Measurements from ENCODE around the gene TBCD.

Gene TBCD

DNA sequence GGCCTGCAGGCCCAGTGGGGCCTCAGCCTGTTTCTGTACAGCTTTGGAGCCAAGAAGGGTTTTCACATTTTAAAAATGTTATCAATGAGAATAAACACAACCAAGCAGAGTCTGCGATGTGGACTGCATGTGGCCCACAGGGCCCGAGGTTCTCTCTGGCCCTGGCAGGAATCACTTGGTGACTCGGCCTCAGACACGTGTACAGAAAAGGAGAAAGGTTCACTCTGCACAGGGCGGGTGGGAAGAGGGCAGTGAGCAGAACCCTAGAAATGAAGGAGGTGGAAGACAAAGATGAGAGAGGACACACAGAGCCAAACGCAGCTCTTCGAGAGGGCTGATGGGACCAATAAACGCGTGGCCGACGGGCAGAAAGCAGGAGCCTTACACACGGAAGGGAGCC is 99.5 kb downstream of the TBCD start:
- no peak overlapping the region for H3K4me3 ChIP-seq
- TF ChIP-seq, protein P1, sequence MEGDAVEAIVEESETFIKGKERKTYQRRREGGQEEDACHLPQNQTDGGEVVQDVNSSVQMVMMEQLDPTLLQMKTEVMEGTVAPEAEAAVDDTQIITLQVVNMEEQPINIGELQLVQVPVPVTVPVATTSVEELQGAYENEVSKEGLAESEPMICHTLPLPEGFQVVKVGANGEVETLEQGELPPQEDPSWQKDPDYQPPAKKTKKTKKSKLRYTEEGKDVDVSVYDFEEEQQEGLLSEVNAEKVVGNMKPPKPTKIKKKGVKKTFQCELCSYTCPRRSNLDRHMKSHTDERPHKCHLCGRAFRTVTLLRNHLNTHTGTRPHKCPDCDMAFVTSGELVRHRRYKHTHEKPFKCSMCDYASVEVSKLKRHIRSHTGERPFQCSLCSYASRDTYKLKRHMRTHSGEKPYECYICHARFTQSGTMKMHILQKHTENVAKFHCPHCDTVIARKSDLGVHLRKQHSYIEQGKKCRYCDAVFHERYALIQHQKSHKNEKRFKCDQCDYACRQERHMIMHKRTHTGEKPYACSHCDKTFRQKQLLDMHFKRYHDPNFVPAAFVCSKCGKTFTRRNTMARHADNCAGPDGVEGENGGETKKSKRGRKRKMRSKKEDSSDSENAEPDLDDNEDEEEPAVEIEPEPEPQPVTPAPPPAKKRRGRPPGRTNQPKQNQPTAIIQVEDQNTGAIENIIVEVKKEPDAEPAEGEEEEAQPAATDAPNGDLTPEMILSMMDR (IDR thresholded peaks at IDR 0.05) = no peak
- no peak for DNase-seq (ENCODE audit: low spot score)
- H3K27ac ChIP-seq = no peak overlapping the region

GRCh38 chr17:82854226-82854625 is 102.4 kb downstream of the TBCD start:
- TF ChIP-seq, protein P1 (IDR thresholded peaks at IDR 0.05) = no peak
- H3K4me3 ChIP-seq = no peak overlapping the region
- no peak overlapping the region for H3K27ac ChIP-seq
- no peak for DNase-seq (ENCODE audit: low spot score)

- TF ChIP-seq, protein P1 (IDR thresholded peaks at IDR 0.05) = no peak
- Histone ChIP-seq H3K4me3 (no peak overlapping the region), H3K27ac (no peak overlapping the region)
- no peak for DNase-seq (ENCODE audit: low spot score)
These were observed 104.5 kb downstream of the TBCD start for GRCh38 chr17:82856361-82856760.

- TF ChIP-seq, protein P1 (IDR thresholded peaks at IDR 0.05) = no peak
- H3K4me3 ChIP-seq = no peak overlapping the region
- peak overlapping the region in 1 of 2 donors; percentile 61 for H3K27ac ChIP-seq
- no peak for DNase-seq (ENCODE audit: low spot score)
These were observed 106.7 kb downstream of the TBCD start for GRCh38 chr17:82858376-82859126.

- no peak for DNase-seq (ENCODE audit: low spot score)
- TF ChIP-seq, protein P1 (IDR thresholded peaks at IDR 0.05) = no peak
- Histone ChIP-seq H3K27ac (peak overlapping the region in 1 of 2 donors; percentile 61), H3K4me3 (no peak overlapping the region)
These were observed 107.9 kb downstream of the TBCD start for GRCh38 chr17:82859431-82860403.

- peak overlapping the region in 1 of 2 donors; percentile 61 for H3K27ac ChIP-seq
- TF ChIP-seq, protein P1 (IDR thresholded peaks at IDR 0.05) = no peak
These were observed 108.9 kb downstream of the TBCD start for GRCh38 chr17:82860606-82861392.

More at GRCh38 chr17:82860606-82861392, 108.9 kb downstream of the TBCD start:
- no peak overlapping the region for H3K4me3 ChIP-seq
- DNase-seq (ENCODE audit: low spot score) = no peak
